ENCODE measurements around the gene ITGA5. TPM values are rescaled to one million over a fixed set of nuclear protein-coding genes. Genes with fewer than 3 reads are reported as not detected.

ITGA5 gene
- total and polyA plus RNA-seq, 9 of the 15 experiments (the other 6 are each of a cell fraction or from before 2014, with no cell fraction given), result 9.1 to 82.1 (median 47.4) TPM

GRCh38 chr12:54379398-54380201, 39.5 kb downstream of the ITGA5 start (continued):
- TF ChIP-seq ZNF263 (CRISPR knock-in tag; IDR thresholded peaks at IDR 0.05; ENCODE audit: borderline replicate concordance), result peak; percentile 37; the same call in 1 of the 2 replicates
- TF ChIP-seq BHLHE40 (IDR thresholded peaks at IDR 0.05; ENCODE audit: low read length), result peak; percentile 56
- no peak for TF ChIP-seq CCAR2 (IDR thresholded peaks at IDR 0.05; ENCODE audit: low read depth, low read length)
- peak; percentile 64; the same call in 1 of the 2 replicates for TF ChIP-seq ZZZ3 (IDR thresholded peaks at IDR 0.05)
- no peak for TF ChIP-seq MEF2D (tag; conservative IDR thresholded peaks at IDR 0.05; ENCODE audit: low read depth)
- TF ChIP-seq, protein P1, sequence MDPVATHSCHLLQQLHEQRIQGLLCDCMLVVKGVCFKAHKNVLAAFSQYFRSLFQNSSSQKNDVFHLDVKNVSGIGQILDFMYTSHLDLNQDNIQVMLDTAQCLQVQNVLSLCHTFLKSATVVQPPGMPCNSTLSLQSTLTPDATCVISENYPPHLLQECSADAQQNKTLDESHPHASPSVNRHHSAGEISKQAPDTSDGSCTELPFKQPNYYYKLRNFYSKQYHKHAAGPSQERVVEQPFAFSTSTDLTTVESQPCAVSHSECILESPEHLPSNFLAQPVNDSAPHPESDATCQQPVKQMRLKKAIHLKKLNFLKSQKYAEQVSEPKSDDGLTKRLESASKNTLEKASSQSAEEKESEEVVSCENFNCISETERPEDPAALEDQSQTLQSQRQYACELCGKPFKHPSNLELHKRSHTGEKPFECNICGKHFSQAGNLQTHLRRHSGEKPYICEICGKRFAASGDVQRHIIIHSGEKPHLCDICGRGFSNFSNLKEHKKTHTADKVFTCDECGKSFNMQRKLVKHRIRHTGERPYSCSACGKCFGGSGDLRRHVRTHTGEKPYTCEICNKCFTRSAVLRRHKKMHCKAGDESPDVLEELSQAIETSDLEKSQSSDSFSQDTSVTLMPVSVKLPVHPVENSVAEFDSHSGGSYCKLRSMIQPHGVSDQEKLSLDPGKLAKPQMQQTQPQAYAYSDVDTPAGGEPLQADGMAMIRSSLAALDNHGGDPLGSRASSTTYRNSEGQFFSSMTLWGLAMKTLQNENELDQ (CRISPR knock-in tag; IDR thresholded peaks at IDR 0.05; ENCODE audit: borderline replicate concordance), result no peak
- TF ChIP-seq, protein P2, sequence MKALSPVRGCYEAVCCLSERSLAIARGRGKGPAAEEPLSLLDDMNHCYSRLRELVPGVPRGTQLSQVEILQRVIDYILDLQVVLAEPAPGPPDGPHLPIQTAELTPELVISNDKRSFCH (CRISPR knock-in tag; IDR thresholded peaks at IDR 0.05), result no peak
- TF ChIP-seq, protein P2 (tag; IDR thresholded peaks at IDR 0.05), result no peak
- peak; percentile 7 for TF ChIP-seq ZFP36 (IDR thresholded peaks at IDR 0.05; ENCODE audit: low read depth, low read length, partially characterized antibody)
- TF ChIP-seq, protein P3, sequence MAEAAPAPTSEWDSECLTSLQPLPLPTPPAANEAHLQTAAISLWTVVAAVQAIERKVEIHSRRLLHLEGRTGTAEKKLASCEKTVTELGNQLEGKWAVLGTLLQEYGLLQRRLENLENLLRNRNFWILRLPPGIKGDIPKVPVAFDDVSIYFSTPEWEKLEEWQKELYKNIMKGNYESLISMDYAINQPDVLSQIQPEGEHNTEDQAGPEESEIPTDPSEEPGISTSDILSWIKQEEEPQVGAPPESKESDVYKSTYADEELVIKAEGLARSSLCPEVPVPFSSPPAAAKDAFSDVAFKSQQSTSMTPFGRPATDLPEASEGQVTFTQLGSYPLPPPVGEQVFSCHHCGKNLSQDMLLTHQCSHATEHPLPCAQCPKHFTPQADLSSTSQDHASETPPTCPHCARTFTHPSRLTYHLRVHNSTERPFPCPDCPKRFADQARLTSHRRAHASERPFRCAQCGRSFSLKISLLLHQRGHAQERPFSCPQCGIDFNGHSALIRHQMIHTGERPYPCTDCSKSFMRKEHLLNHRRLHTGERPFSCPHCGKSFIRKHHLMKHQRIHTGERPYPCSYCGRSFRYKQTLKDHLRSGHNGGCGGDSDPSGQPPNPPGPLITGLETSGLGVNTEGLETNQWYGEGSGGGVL (CRISPR knock-in tag; IDR thresholded peaks at IDR 0.05), result no peak
- TF ChIP-seq FOXM1 (IDR thresholded peaks at IDR 0.05; ENCODE audit: low read depth), result no peak
- TF ChIP-seq FOXM1 (CRISPR knock-in tag; IDR thresholded peaks at IDR 0.05; ENCODE audit: low read depth), result peak; percentile 42; the same call in 1 of the 2 replicates
- TF ChIP-seq BRD4 (IDR thresholded peaks at IDR 0.05), result no peak
- TF ChIP-seq, protein P4, sequence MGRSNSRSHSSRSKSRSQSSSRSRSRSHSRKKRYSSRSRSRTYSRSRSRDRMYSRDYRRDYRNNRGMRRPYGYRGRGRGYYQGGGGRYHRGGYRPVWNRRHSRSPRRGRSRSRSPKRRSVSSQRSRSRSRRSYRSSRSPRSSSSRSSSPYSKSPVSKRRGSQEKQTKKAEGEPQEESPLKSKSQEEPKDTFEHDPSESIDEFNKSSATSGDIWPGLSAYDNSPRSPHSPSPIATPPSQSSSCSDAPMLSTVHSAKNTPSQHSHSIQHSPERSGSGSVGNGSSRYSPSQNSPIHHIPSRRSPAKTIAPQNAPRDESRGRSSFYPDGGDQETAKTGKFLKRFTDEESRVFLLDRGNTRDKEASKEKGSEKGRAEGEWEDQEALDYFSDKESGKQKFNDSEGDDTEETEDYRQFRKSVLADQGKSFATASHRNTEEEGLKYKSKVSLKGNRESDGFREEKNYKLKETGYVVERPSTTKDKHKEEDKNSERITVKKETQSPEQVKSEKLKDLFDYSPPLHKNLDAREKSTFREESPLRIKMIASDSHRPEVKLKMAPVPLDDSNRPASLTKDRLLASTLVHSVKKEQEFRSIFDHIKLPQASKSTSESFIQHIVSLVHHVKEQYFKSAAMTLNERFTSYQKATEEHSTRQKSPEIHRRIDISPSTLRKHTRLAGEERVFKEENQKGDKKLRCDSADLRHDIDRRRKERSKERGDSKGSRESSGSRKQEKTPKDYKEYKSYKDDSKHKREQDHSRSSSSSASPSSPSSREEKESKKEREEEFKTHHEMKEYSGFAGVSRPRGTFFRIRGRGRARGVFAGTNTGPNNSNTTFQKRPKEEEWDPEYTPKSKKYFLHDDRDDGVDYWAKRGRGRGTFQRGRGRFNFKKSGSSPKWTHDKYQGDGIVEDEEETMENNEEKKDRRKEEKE (IDR thresholded peaks at IDR 0.05; ENCODE audit: borderline replicate concordance in 1 of 2, control insufficient read depth in 1 of 2, low read depth in 2 of 2, low read length in 1 of 2), result no peak
- no peak for TF ChIP-seq ZNF121 (CRISPR knock-in tag; conservative IDR thresholded peaks at IDR 0.05)
- peak; percentile 60; the same call in 1 of the 2 replicates for TF ChIP-seq ZKSCAN1 (IDR thresholded peaks at IDR 0.05; ENCODE audit: low read depth, low read length)
- TF ChIP-seq, protein P5, sequence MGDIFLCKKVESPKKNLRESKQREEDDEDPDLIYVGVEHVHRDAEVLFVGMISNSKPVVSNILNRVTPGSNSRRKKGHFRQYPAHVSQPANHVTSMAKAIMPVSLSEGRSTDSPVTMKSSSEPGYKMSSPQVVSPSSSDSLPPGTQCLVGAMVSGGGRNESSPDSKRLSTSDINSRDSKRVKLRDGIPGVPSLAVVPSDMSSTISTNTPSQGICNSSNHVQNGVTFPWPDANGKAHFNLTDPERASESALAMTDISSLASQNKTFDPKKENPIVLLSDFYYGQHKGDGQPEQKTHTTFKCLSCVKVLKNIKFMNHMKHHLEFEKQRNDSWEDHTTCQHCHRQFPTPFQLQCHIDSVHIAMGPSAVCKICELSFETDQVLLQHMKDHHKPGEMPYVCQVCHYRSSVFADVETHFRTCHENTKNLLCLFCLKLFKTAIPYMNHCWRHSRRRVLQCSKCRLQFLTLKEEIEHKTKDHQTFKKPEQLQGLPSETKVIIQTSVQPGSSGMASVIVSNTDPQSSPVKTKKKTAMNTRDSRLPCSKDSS (IDR thresholded peaks at IDR 0.05; ENCODE audit: low read depth, partially characterized antibody), result no peak
